Measurements from ENCODE around the gene TSPAN3. TPM values are rescaled to one million over a fixed set of nuclear protein-coding genes. Genes with fewer than 3 reads are reported as not detected.

TSPAN3 gene
- total and polyA plus RNA-seq, 4 donors: 339 to 494 (median 450) TPM

- ATAC-seq (ENCODE audit: insufficient read depth, low FRiP score): no peak
- 96 to 99% methylated on average over 4 of the region's 4 CpGs for WGBS, 2 donors
Measured at GRCh38 chr15:77058468-77058867, 12.4 kb downstream of the TSPAN3 start.

GRCh38 chr15:77057685-77058084 is 13.2 kb downstream of the TSPAN3 start:
- H3K27me3 ChIP-seq (ENCODE audit: control insufficient read depth in 3 of 3, insufficient read depth in 3 of 3, low read length in 2 of 3): no peaks in the 10 kb centered on the region
- no peak for TF ChIP-seq CTCF (IDR thresholded peaks at IDR 0.05; ENCODE audit: control extremely low read depth, extremely low read depth)
- H3K9me3 ChIP-seq (ENCODE audit: control insufficient read depth in 4 of 4, insufficient read depth in 3 of 4, low read length in 3 of 4): no peaks in the 10 kb centered on the region
- H3K27ac ChIP-seq (ENCODE audit: low read depth in 1 of 2, low read length in 1 of 2): no peak overlapping the region
- peaks cover 2 to 21% (median 9%) of the 10 kb centered on the region in 4 donors for H3K36me3 ChIP-seq (ENCODE audit: control insufficient read depth in 4 of 4, insufficient read depth in 4 of 4, low read length in 4 of 4)
- H3K9ac ChIP-seq (ENCODE audit: insufficient read depth in 1 of 2, low read length in 2 of 2): no peak overlapping the region
- ATAC-seq (ENCODE audit: insufficient read depth, low FRiP score) (no peak), DNase-seq (no peak)
- 90 to 94% methylated on average over 4 of the region's 4 CpGs for WGBS, 2 donors
- no peak overlapping the region for H3K4me3 ChIP-seq
- peaks cover 2 to 45% (median 14%) of the 10 kb centered on the region in 5 donors for H3K4me1 ChIP-seq (ENCODE audit: control insufficient read depth in 5 of 5, insufficient read depth in 5 of 5, low read length in 5 of 5)

More at GRCh38 chr15:77058468-77058867, 12.4 kb downstream of the TSPAN3 start:
- Histone ChIP-seq H3K9ac (ENCODE audit: insufficient read depth in 1 of 2, low read length in 2 of 2) (no peak overlapping the region), H3K4me1 (ENCODE audit: control insufficient read depth in 5 of 5, insufficient read depth in 5 of 5, low read length in 5 of 5) (peaks cover 2 to 46% (median 14%) of the 10 kb centered on the region in 5 donors), H3K27me3 (ENCODE audit: control insufficient read depth in 3 of 3, insufficient read depth in 3 of 3, low read length in 2 of 3) (no peaks in the 10 kb centered on the region), H3K4me3 (no peak overlapping the region), H3K27ac (ENCODE audit: low read depth in 1 of 2, low read length in 1 of 2) (no peak overlapping the region), H3K36me3 (ENCODE audit: control insufficient read depth in 4 of 4, insufficient read depth in 4 of 4, low read length in 4 of 4) (peaks cover 0 to 17% (median 7%) of the 10 kb centered on the region in 4 donors), H3K9me3 (ENCODE audit: control insufficient read depth in 4 of 4, insufficient read depth in 3 of 4, low read length in 3 of 4) (no peaks in the 10 kb centered on the region)
- no peak for TF ChIP-seq CTCF (IDR thresholded peaks at IDR 0.05; ENCODE audit: control extremely low read depth, extremely low read depth)
- no peak for DNase-seq

DNA sequence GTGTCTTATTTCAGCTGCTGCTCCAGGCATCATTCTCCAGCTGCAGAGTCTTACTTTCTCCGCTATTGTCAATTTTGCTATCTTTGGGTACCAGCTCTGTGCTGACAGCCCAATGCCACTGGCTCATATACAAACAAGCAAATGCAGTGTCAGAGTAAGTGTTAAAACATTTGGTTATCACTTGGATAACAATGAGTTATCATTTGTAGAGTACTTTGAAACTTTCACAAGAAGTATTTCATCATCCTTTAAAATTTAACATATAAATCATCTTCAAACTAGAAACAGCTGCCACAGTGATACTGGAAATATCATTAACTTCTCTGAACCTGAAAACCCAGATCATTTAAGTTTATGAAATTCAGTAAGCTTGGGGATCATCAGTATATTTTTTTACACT is 13.8 kb downstream of the TSPAN3 start:
- ATAC-seq (ENCODE audit: insufficient read depth, low FRiP score): no peak
- Histone ChIP-seq H3K27ac (ENCODE audit: low read depth in 1 of 2, low read length in 1 of 2) (no peak overlapping the region), H3K4me1 (ENCODE audit: control insufficient read depth in 5 of 5, insufficient read depth in 5 of 5, low read length in 5 of 5) (peaks cover 2 to 39% (median 14%) of the 10 kb centered on the region in 5 donors), H3K9me3 (ENCODE audit: control insufficient read depth in 4 of 4, insufficient read depth in 3 of 4, low read length in 3 of 4) (no peaks in the 10 kb centered on the region), H3K4me3 (no peak overlapping the region), H3K36me3 (ENCODE audit: control insufficient read depth in 4 of 4, insufficient read depth in 4 of 4, low read length in 4 of 4) (peaks cover 5 to 27% (median 14%) of the 10 kb centered on the region in 4 donors), H3K9ac (ENCODE audit: insufficient read depth in 1 of 2, low read length in 2 of 2) (no peak overlapping the region), H3K27me3 (ENCODE audit: control insufficient read depth in 3 of 3, insufficient read depth in 3 of 3, low read length in 2 of 3) (no peaks in the 10 kb centered on the region)
- WGBS, 2 donors: 91 to 100% methylated on average over 1 of the region's 1 CpG
- no peak for DNase-seq
- TF ChIP-seq CTCF (IDR thresholded peaks at IDR 0.05; ENCODE audit: control extremely low read depth, extremely low read depth): no peak

DNA sequence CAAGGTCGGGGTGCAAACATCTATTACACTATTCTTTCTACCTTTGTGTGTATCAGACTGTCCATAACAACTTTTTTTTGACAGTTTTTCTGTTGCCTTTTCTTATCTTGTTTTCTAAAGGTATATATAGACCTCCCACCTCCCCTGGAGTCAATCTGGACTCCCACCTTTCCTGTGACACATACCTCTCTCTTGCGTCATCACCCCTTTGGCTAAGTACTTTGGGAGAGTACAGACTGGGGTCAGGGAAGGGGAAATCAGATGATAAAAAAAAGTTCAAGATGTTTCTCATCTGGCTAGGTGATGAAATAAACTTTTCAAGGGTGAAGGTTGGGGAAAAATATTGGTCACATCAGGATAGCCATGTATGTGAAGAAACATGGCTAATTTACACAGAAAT is 17.2 kb downstream of the TSPAN3 start:
- Histone ChIP-seq H3K9ac (ENCODE audit: insufficient read depth in 1 of 2, low read length in 2 of 2) (no peak overlapping the region), H3K36me3 (ENCODE audit: control insufficient read depth in 4 of 4, insufficient read depth in 4 of 4, low read length in 4 of 4) (peaks cover 7 to 48% (median 18%) of the 10 kb centered on the region in 4 donors), H3K27ac (ENCODE audit: low read depth in 1 of 2, low read length in 1 of 2) (no peak overlapping the region), H3K9me3 (ENCODE audit: control insufficient read depth in 4 of 4, insufficient read depth in 3 of 4, low read length in 3 of 4) (no peaks in the 10 kb centered on the region), H3K27me3 (ENCODE audit: control insufficient read depth in 3 of 3, insufficient read depth in 3 of 3, low read length in 2 of 3) (no peaks in the 10 kb centered on the region), H3K4me3 (no peak overlapping the region), H3K4me1 (ENCODE audit: control insufficient read depth in 5 of 5, insufficient read depth in 5 of 5, low read length in 5 of 5) (peaks cover 0 to 9% (median 6%) of the 10 kb centered on the region in 5 donors)
- ATAC-seq (ENCODE audit: insufficient read depth, low FRiP score) (no peak), DNase-seq (no peak)
- 87 to 91% methylated on average over 2 of the region's 2 CpGs for WGBS, 2 donors
- TF ChIP-seq CTCF (IDR thresholded peaks at IDR 0.05; ENCODE audit: control extremely low read depth, extremely low read depth): no peak

All from lung (tissue), 12 donors.